Activated B cell treated with CpG ODN at 0.5 μM for 24 hours (primary cell): Measurements from ENCODE around the gene PNMA8B. TPM values are rescaled to one million over a fixed set of nuclear protein-coding genes. Genes with fewer than 3 reads are reported as not detected.

Experiments used
- ATAC-seq: fragments of 200-7000 bp; cut with Tn5 transposase; one replicate; pipeline ENCODE4 v1.10.0; 2021; ENCODE audit warnings: low read depth, mild to moderate bottlenecking, moderate library complexity
- CTCF ChIA-PET: fragments of 350-600 bp; sonication (Branson Sonifier 250); formaldehyde crosslinking; loops from one replicate; lab custom pipeline; 2021; ENCODE audit warnings: antibody characterized with exemption; lab: Charles Lee
- POLR2A ChIA-PET: fragments of 350-600 bp; sonication (Branson Sonifier 250); formaldehyde crosslinking; loops from one replicate; lab custom pipeline; 2021; ENCODE audit warnings: antibody characterized with exemption; lab: Charles Lee
- DNase-seq: peaks from one replicate; pipeline ENCODE4 v3.0.0; 2022
- H3K27ac Mint-ChIP-seq: one replicate; pipeline ENCODE4 v1.8.0; 2020; ENCODE audit warnings: mixed read lengths
- H3K27me3 Mint-ChIP-seq: one replicate; pipeline ENCODE4 v1.8.0; 2021; ENCODE audit warnings: mixed read lengths
- H3K36me3 Mint-ChIP-seq: one replicate; pipeline ENCODE4 v1.8.0; 2021; ENCODE audit warnings: low read depth, mixed read lengths
- H3K4me1 Mint-ChIP-seq: one replicate; pipeline ENCODE4 v1.8.0; 2021; ENCODE audit warnings: mixed read lengths
- H3K4me3 Mint-ChIP-seq: one replicate; pipeline ENCODE4 v1.8.0; 2020; ENCODE audit warnings: mild to moderate bottlenecking, mixed read lengths
- H3K9me3 Mint-ChIP-seq: one replicate; pipeline ENCODE4 v1.8.0; 2020; ENCODE audit warnings: mixed read lengths
- intact Hi-C: fragments of 100-400 bp; cut with micrococcal nuclease; formaldehyde crosslinking; loops from one replicate; pipeline ENCODE4 v1.15.1; 2024
- total RNA-seq: library from RNA; stranded (reverse); gene quantifications from 2 replicates; pipeline ENCODE4 v1.2.3, GENCODE V29; 2022
- TF ChIP-seq, protein P1 (sequence below): fragments of 200-600 bp; IDR thresholded peaks from one replicate; pipeline ENCODE4 v1.8.0; 2022; ENCODE audit warnings: antibody characterized with exemption, mild to moderate bottlenecking

PNMA8B gene
- total RNA-seq, 1 donor from 2014 or later = 0.04 TPM

DNA sequence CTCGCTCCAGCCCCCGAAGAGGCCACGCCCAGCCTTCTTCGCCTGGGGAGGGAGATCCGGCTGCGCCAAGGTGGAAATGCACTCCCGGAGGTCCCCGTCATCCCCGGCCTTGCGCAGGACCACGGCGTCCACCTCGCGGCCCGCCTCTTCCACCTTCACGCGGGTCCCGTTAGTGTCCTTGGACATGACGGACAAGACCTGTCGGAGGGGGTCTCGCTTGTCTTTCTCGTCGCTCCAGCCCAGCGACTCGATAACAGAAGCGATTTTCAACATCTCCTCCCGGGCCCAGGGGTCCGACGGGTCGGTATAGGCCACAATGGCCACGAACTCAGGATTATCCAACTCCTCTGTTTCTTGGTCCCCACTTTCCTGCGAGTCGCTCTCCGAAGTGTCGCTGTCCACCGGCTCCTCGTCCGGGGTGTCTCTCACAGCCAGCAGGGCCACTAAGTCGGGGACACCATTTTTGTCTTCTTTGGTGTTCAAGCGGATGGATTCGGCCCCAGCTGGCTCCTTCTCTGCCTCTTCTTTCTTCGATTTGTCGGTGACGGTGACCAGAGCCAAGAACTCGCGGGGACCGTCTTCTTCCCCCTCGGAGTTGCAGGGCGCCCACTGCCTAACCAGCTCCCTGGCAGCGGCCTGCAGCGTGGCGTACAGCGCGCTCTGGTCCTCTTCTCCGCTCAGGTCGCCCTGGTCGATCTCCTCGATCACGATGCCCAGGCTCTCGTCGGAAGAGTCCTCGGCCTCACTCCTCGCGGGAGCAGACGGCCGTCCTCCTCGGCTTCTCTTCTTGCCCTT, 1.3 kb downstream of the PNMA8B start:
- no peak overlapping the region for H3K27ac Mint-ChIP-seq

DNA sequence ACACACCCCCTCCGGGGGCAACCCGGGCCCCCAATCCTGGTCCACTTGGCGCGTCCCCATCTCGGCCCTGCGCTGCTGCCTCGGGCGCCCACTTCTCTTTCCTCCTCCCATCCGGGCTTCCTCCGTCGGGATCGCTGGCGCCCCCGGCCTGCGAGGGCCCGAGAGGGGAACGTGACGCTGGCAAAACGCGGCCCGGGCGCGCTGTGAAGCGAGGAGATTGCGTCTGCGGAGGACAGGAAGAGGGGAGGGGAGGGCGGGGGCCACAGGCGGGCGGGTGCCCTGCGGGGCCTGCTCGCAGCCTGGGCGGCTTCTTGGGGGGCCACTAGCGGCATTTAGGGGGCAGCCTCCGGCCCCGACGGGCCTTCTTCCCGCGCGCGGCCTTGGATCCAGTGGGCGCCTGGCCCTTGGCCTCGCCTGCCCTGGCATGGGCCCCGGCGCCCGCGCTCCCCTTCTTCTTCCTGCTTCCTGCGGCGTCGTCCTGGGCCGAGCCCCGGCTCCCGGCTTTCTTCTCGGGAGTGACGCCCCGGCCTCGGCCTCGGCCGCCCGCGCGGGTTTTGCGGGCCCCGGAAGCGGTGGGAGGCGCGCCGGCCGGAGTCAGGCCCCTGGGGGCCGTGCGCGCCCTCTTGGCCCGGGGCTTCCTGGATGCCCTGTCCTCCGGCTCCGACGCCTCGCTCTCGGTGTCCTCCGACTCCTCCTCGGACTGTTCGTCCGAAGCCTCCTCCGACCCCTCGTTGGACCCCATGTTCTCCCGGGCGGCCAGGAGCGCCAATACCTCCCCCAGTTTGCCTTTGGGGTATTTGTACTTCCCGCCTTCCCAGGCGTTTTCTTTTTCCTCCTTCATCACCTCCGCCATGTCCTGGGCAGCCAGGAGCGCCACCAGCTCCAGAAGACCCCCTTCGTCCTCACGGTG, 2.2 kb downstream of the PNMA8B start:
- peak; percentile 34 for ATAC-seq
- Mint-ChIP-seq H3K27me3 (peaks cover 58% of the 10 kb centered on the region), H3K9me3 (no peaks in the 10 kb centered on the region), H3K4me3 (peak overlapping the region; percentile 55), H3K36me3 (no peaks in the 10 kb centered on the region), H3K27ac (no peak overlapping the region), H3K4me1 (peaks cover 28% of the 10 kb centered on the region)
- POLR2A ChIA-PET = no interaction called here
- TF ChIP-seq, protein P1, sequence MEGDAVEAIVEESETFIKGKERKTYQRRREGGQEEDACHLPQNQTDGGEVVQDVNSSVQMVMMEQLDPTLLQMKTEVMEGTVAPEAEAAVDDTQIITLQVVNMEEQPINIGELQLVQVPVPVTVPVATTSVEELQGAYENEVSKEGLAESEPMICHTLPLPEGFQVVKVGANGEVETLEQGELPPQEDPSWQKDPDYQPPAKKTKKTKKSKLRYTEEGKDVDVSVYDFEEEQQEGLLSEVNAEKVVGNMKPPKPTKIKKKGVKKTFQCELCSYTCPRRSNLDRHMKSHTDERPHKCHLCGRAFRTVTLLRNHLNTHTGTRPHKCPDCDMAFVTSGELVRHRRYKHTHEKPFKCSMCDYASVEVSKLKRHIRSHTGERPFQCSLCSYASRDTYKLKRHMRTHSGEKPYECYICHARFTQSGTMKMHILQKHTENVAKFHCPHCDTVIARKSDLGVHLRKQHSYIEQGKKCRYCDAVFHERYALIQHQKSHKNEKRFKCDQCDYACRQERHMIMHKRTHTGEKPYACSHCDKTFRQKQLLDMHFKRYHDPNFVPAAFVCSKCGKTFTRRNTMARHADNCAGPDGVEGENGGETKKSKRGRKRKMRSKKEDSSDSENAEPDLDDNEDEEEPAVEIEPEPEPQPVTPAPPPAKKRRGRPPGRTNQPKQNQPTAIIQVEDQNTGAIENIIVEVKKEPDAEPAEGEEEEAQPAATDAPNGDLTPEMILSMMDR = no peak
- CTCF ChIA-PET = no interaction called here
- no peak for DNase-seq
- intact Hi-C loops = no loop called here

More for the DNA sequence above, 1.3 kb downstream of the PNMA8B start:
- Mint-ChIP-seq H3K9me3 (no peaks in the 10 kb centered on the region), H3K4me1 (peaks cover 24% of the 10 kb centered on the region), H3K27me3 (peaks cover 51% of the 10 kb centered on the region), H3K4me3 (peak overlapping the region; percentile 52), H3K36me3 (no peaks in the 10 kb centered on the region)
- POLR2A ChIA-PET = no interaction called here
- TF ChIP-seq, protein P1 = no peak
- DNase-seq (no peak), ATAC-seq (no peak)
- intact Hi-C loops = no loop called here
- CTCF ChIA-PET = no interaction called here

DNA sequence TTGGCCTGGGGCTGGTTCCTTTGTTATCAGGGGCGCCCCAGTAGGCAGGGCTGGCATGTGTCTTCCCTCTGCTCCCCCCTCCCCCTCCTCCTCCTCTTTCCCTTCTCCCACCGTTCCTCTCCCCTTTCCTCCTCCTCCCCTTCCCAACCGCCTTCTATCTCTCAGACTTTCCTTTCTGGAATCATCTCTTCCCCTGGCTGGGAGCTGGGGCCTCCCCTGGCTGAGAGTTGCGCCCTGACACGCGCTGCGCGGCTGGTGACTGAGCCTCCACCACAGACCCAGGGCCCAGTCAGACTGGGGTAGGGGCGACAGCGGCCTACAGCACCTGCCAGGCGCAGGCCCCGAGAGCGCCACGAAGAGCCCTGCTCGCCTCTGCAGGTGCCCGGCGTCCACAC, 2.8 kb downstream of the PNMA8B start:
- no peaks in the 10 kb centered on the region for H3K9me3 Mint-ChIP-seq
- ChIA-PET POLR2A (no interaction called here), CTCF (no interaction called here)
- ATAC-seq = no peak
- TF ChIP-seq, protein P1 = no peak
- peaks cover 33% of the 10 kb centered on the region for H3K4me1 Mint-ChIP-seq
- intact Hi-C loops = no loop called here
- H3K27ac Mint-ChIP-seq = no peak overlapping the region
- no peak overlapping the region for H3K4me3 Mint-ChIP-seq
- no peak for DNase-seq
- no peaks in the 10 kb centered on the region for H3K36me3 Mint-ChIP-seq
- peaks cover 62% of the 10 kb centered on the region for H3K27me3 Mint-ChIP-seq

DNA sequence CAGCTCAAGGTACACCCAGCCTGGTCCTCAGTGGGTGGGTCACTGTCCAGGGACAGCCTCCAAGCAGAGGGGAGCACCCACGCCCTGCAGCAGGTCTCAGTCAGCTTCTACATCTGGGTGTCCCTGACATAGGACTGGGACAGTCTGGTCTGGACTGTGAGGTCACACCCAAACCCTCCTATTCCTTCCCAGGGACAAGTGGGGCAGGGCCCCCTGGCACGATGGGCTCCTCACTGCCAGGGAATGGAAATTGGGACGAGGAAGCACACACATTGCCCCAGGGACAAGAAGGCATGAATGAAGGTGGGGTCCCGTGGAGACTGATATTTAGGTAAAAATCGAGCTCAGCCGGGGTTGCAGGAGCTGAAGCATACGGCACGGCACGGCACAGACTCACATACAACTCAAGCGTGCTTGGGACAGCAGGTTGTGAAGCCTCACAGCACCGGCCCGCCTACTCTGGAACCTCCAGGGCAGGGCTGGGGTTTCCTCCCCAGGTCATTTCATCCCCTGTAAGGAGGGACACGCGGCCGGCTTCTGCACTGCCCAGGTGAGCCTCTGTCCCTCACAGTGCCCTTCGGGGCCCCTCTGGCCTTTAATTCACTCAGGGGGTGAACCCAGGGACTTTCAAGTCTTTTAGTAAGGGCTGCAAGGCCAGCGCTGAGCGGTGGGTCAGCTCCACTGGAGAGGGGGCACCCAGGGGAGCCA, 3.5 kb downstream of the PNMA8B start:
- H3K9me3 Mint-ChIP-seq = no peaks in the 10 kb centered on the region
- no peaks in the 10 kb centered on the region for H3K36me3 Mint-ChIP-seq
- POLR2A ChIA-PET = no interaction called here
- intact Hi-C loops = no loop called here
- H3K4me3 Mint-ChIP-seq = no peak overlapping the region
- CTCF ChIA-PET = no interaction called here
- TF ChIP-seq, protein P1 = no peak
- ATAC-seq (no peak), DNase-seq (no peak)
- H3K27ac Mint-ChIP-seq = no peak overlapping the region
- H3K4me1 Mint-ChIP-seq = peaks cover 34% of the 10 kb centered on the region
- H3K27me3 Mint-ChIP-seq = peaks cover 69% of the 10 kb centered on the region
